A172 (cell line): ENCODE data around the gene SPIN3. TPM values are rescaled to one million over a fixed set of nuclear protein-coding genes. Genes with fewer than 3 reads are reported as not detected.
"Not testable (repeated sequence)": the region's sequence is repeated elsewhere in the genome, so short reads cannot be mapped to it uniquely, and the experiment has no call there.

Source experiments
- DNase-seq: peaks from one replicate; pipeline ENCODE4 v3.0.0-alpha.2; 2015; ENCODE audit warnings: low spot score
- total RNA-seq: library from RNA; depleted of rRNA; stranded (reverse); fragments of >200 nt; shearing (Covaris generic); gene quantifications from 2 replicates; pipeline ENCODE4 v1.2.3, GENCODE V29; 2014; rRNA removed

Gene SPIN3
- total RNA-seq: 12.4 TPM in 2 replicates

GRCh38 chrX:56995271-56995994 is at the start of gene SPIN3:
Gene SPIN3 (minus strand): TSS chrX:56995541. CDS start chrX:56994947, 594 bp downstream.
- peak; percentile 84 for DNase-seq

- no peak for DNase-seq
These were observed 48.9 kb upstream of the SPIN3 start for GRCh38 chrX:57044245-57044644.

GRCh38 chrX:57037265-57037664 is 41.9 kb upstream of the SPIN3 start:
- not testable (repeated sequence) for DNase-seq

GRCh38 chrX:56994375-56995270 is 718 bp downstream of the SPIN3 start:
- no peak for DNase-seq

GRCh38 chrX:56987741-56988140 is 7.6 kb downstream of the SPIN3 start:
- DNase-seq: no peak

- no peak for DNase-seq
These were observed 9.2 kb downstream of the SPIN3 start for GRCh38 chrX:56986138-56986537.

- peak; percentile 45 for DNase-seq
These were observed 17.2 kb downstream of the SPIN3 start for GRCh38 chrX:56978172-56978571.

- no peak for DNase-seq
These were observed 19.7 kb downstream of the SPIN3 start for GRCh38 chrX:56975611-56976010.

- no peak for DNase-seq
These were observed 20.9 kb downstream of the SPIN3 start for GRCh38 chrX:56974408-56974807.

GRCh38 chrX:56969559-56969958 is 25.8 kb downstream of the SPIN3 start:
- DNase-seq: no peak

GRCh38 chrX:56968980-56969379 is 26.4 kb downstream of the SPIN3 start:
- no peak for DNase-seq

- DNase-seq: no peak
These were observed 32.0 kb downstream of the SPIN3 start for GRCh38 chrX:56963377-56963776.

GRCh38 chrX:56947699-56948098 is 47.6 kb downstream of the SPIN3 start:
- DNase-seq: peak; percentile 48

GRCh38 chrX:56946201-56946600 is 49.1 kb downstream of the SPIN3 start:
- peak; percentile 67 for DNase-seq

- DNase-seq: not testable (repeated sequence)
These were observed 50.1 kb downstream of the SPIN3 start for GRCh38 chrX:56945226-56945625.

- DNase-seq: no peak
These were observed 52.1 kb downstream of the SPIN3 start for GRCh38 chrX:56943264-56943663.

Other genes starting within 250 kb of the SPIN3 start
- 16.2 and 22.1 TPM in 2 replicates for gene SPIN2B, start 126.0 kb upstream of the SPIN3 start, total RNA-seq
- gene SPIN2A, start 141.9 kb upstream of the SPIN3 start, total RNA-seq: 0.16 and 0.57 TPM in 2 replicates